HepG2 (cell line): Measurements from ENCODE around the gene RHD. TPM values are rescaled to one million over a fixed set of nuclear protein-coding genes. Genes with fewer than 3 reads are reported as not detected.

ENCODE experiments used
- ERF ChIP-seq: IDR thresholded peaks from 2 replicates; pipeline ENCODE4 v1.6.1; 2018; ENCODE audit warnings: missing biosample characterization, missing genetic modification reagents
- HNF4G ChIP-seq, 2 experiments: sonication (generic) in 1 of 2; formaldehyde crosslinking in 1 of 2; IDR thresholded peaks; 2 replicates each; pipeline versions ENCODE4 v1.4.0 to v1.6.1; 2011 to 2020; ENCODE audit warnings: borderline replicate concordance in 2 of 2, low read depth in 2 of 2, mild to moderate bottlenecking in 2 of 2, low read length in 1 of 2, missing genetic modification reagents in 1 of 2, moderate library complexity in 1 of 2
- KDM3A ChIP-seq: IDR thresholded peaks from 2 replicates; pipeline ENCODE4 v1.6.1; 2018; ENCODE audit warnings: low read depth, missing compliant biosample characterization
- KLF9 ChIP-seq: IDR thresholded peaks from 2 replicates; pipeline ENCODE4 v1.6.1; 2016; ENCODE audit warnings: low read depth
- LBX2 ChIP-seq: sonication (generic); formaldehyde crosslinking; IDR thresholded peaks from 2 replicates; pipeline ENCODE4 v1.5.0; 2020; ENCODE audit warnings: missing genetic modification reagents, mild to moderate bottlenecking, borderline replicate concordance
- PAXIP1 ChIP-seq: sonication (generic); formaldehyde crosslinking; conservative IDR thresholded peaks from 2 replicates; pipeline ENCODE4 v1.4.0; 2020; ENCODE audit warnings: mild to moderate bottlenecking, missing genetic modification reagents, moderate library complexity
- RBM39 ChIP-seq: fragments of 200-400 bp; formaldehyde crosslinking; IDR thresholded peaks from one replicate; pipeline ENCODE4 v1.6.1; 2018; ENCODE audit warnings: antibody characterized with exemption, mild to moderate bottlenecking, low read depth, low read length; ENCODE audit not compliant: poor library complexity, severe bottlenecking
- SMYD3 ChIP-seq: sonication (generic); formaldehyde crosslinking; IDR thresholded peaks from 2 replicates; pipeline ENCODE4 v1.8.1; 2023; ENCODE audit warnings: mild to moderate bottlenecking, missing genetic modification reagents
- SOX5 ChIP-seq: IDR thresholded peaks from 2 replicates; pipeline ENCODE4 v1.6.1; 2016; ENCODE audit warnings: borderline replicate concordance
- TAF15 ChIP-seq: fragments of 200-400 bp; formaldehyde crosslinking; IDR thresholded peaks from one replicate; pipeline ENCODE4 v1.6.1; 2018; ENCODE audit warnings: mild to moderate bottlenecking, low read depth, low read length; ENCODE audit not compliant: poor library complexity, severe bottlenecking
- TFDP1 ChIP-seq: IDR thresholded peaks from 2 replicates; pipeline ENCODE4 v1.6.1; 2016; ENCODE audit warnings: missing compliant biosample characterization, missing genetic modification reagents, borderline replicate concordance
- ZBTB26 ChIP-seq: IDR thresholded peaks from 2 replicates; pipeline ENCODE4 v1.6.1; 2016; ENCODE audit warnings: missing compliant biosample characterization, missing genetic modification reagents, borderline replicate concordance
- ZBTB33 ChIP-seq: sonication (generic); formaldehyde crosslinking; IDR thresholded peaks from 2 replicates; pipeline ENCODE4 v1.4.0; 2020; ENCODE audit warnings: missing genetic modification reagents
- ZBTB44 ChIP-seq: sonication (generic); formaldehyde crosslinking; IDR thresholded peaks from 2 replicates; pipeline ENCODE4 v1.4.0; 2020; ENCODE audit warnings: missing genetic modification reagents
- ZNF501 ChIP-seq: sonication (generic); formaldehyde crosslinking; IDR thresholded peaks from 2 replicates; pipeline ENCODE4 v1.5.1; 2020; ENCODE audit warnings: mild to moderate bottlenecking, moderate library complexity, missing genetic modification reagents
- ZNF678 ChIP-seq: sonication (generic); formaldehyde crosslinking; IDR thresholded peaks from 2 replicates; pipeline ENCODE4 v1.4.0; 2020; ENCODE audit warnings: mild to moderate bottlenecking, missing genetic modification reagents
- ZNF790 ChIP-seq: sonication (generic); formaldehyde crosslinking; IDR thresholded peaks from 2 replicates; pipeline ENCODE4 v1.8.0; 2022; ENCODE audit warnings: missing genetic modification reagents, mild to moderate bottlenecking, borderline replicate concordance
- polyA plus RNA-seq, 8 experiments: library from polyadenylated mRNA; depleted of rRNA in 3 of 8; stranded (reverse) in 7 of 8; unstranded in 1 of 8; fragments of >200 nt; fragmentation: Illumina TruSeq in 4 of 8; extraction: Trizol in 4 of 8; gene quantifications; 2 replicates each; pipeline versions ENCODE4 v1.2.1 to v1.2.3, GENCODE V29; 2011 to 2016; ENCODE audit warnings: low read depth in 4 of 8, missing spikeins in 1 of 8, mixed read lengths in 1 of 8; ENCODE audit not compliant: insufficient read depth in 1 of 8
- total RNA-seq, 5 experiments: library from RNA; depleted of rRNA; stranded (reverse); fragments of >200 nt; fragmentation: Illumina TruSeq; extraction: Trizol; gene quantifications; 2 replicates each; pipeline ENCODE4 v1.2.3, GENCODE V29; 2016; ENCODE audit warnings: low read depth in 1 of 5

RHD gene
- total and polyA plus RNA-seq, 2 of the 13 experiments (the other 11 are each of a cell fraction or from before 2014, with no cell fraction given), result not detected

- TF ChIP-seq ZBTB44, result no peak
- TF ChIP-seq TAF15, result no peak
- TF ChIP-seq ZNF678, result no peak
- TF ChIP-seq KLF9, result no peak
- no peak for TF ChIP-seq LBX2 (CRISPR knock-in tag)
- peak; percentile 36; the same call in 1 of the 2 replicates for TF ChIP-seq ERF (CRISPR knock-in tag)
- TF ChIP-seq RBM39, result peak; percentile 60
- TF ChIP-seq TFDP1 (CRISPR knock-in tag), result no peak
- 0 out of 2 replicates have a peak, but pooled peaks have one; percentile 62 for TF ChIP-seq ZNF790 (CRISPR knock-in tag)
- TF ChIP-seq ZBTB26 (CRISPR knock-in tag), result 0 out of 2 replicates have a peak, but pooled peaks have one; percentile 34
- TF ChIP-seq ZNF501, result peak; percentile 75
- no peak for TF ChIP-seq SMYD3 (CRISPR knock-in tag)
- TF ChIP-seq SOX5 (CRISPR knock-in tag), result no peak
- TF ChIP-seq HNF4G (IDR thresholded peaks at IDR 0.05; ENCODE audit: borderline replicate concordance, low read depth, low read length), result 0 out of 2 replicates have a peak, but pooled peaks have one; percentile 9
- no peak for TF ChIP-seq HNF4G (CRISPR knock-in tag; IDR thresholded peaks at IDR 0.05; ENCODE audit: borderline replicate concordance, low read depth)
- TF ChIP-seq KDM3A (CRISPR knock-in tag), result 0 out of 2 replicates have a peak, but pooled peaks have one; percentile 62
- TF ChIP-seq ZBTB33, result no peak
- 0 out of 2 replicates have a peak, but pooled peaks have one; percentile 12 for TF ChIP-seq PAXIP1 (CRISPR knock-in tag)
Measured at GRCh38 chr1:25338188-25338981, 66.1 kb downstream of the RHD start, which contains the start of gene TMEM50A (continued).
